Panc1 (cell line): ENCODE measurements around the gene R3HDML.
"Not testable (repeated sequence)": the region's sequence is repeated elsewhere in the genome, so short reads cannot be mapped to it uniquely, and the experiment has no call there.

Experiments
- POLR2AphosphoS5 ChIP-seq: IDR thresholded peaks from 2 replicates; pipeline ENCODE4 v1.6.1; 2012; ENCODE audit warnings: mild to moderate bottlenecking, low read depth, low read length, moderate library complexity
- SIN3A ChIP-seq: IDR thresholded peaks from 2 replicates; pipeline ENCODE4 v1.6.1; 2012; ENCODE audit warnings: low read depth, mild to moderate bottlenecking, low read length, moderate library complexity, borderline replicate concordance; ENCODE audit not compliant: insufficient read depth

GRCh38 chr20:44345941-44346340 is 9.1 kb downstream of the R3HDML start:
- TF ChIP-seq POLR2AphosphoS5, SIN3A: not testable (repeated sequence)
